ENCODE results near the gene TYRO3.

DNA sequence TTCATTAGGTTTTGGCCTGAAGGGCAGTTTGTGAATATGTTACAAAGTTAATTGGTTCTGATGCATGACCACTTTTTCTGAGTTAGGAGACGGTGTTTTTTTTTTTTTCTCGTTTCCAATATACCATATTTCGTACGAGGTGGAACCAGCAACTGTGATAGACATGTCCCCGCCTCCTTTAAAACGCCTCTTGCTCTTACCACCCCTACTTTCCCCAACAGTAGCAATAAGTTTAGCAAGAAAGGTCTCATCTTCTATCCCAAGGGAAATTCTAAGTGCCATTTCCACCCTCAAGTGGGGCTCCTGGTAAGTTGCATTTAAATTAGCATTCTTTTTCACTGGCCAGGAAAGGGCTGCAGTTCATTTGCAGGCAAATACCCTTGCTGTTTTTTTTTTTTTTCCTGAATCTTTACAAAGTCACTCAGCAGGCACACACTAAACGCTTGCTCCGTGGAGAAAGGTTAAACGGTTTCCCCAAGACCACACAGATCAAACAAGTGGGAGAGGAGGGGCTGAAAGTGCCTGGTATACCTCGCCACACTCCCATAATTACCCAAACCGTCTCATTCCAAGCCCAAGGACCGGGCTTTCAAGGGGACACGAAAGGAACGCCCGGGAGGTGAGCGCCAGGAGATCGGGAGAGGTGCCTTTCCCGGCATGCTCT is 61.7 kb downstream of the TYRO3 start:
- no peak for TF ChIP-seq POLR2AphosphoS5 (IDR thresholded peaks at IDR 0.05; ENCODE audit: low read depth, low read length)
- no peak for TF ChIP-seq EZH2 (conservative IDR thresholded peaks at IDR 0.05; ENCODE audit: low read depth, low read length)
- TF ChIP-seq TCF12 (IDR thresholded peaks at IDR 0.05) = no peak
- TF ChIP-seq TCF12 (CRISPR knock-in tag; IDR thresholded peaks at IDR 0.05) = no peak
- TF ChIP-seq ZNF589 (CRISPR knock-in tag; conservative IDR thresholded peaks at IDR 0.05) = no peak

Measured in HepG2 (cell line).